DOHH2 (cell line): ENCODE measurements around the gene PEPD.

Source experiments
- H3F3A ChIP-seq: fragments of 200-600 bp; sonication (generic), shearing (Covaris generic); 2 replicates; pipeline ENCODE4 v1.6.0; 2016; ENCODE audit warnings: antibody characterized with exemption, mild to moderate bottlenecking; ENCODE audit not compliant: control insufficient read depth, insufficient read depth
- H3K27ac ChIP-seq: fragments of 200-600 bp; sonication (generic); 2 replicates; pipeline ENCODE4 v1.5.1; 2014; ENCODE audit warnings: low read depth, mild to moderate bottlenecking, low read length, moderate library complexity
- H3K27me3 ChIP-seq: fragments of 200-600 bp; sonication (generic); 2 replicates; pipeline ENCODE4 v1.6.1; 2014; ENCODE audit warnings: mild to moderate bottlenecking, low read length, mixed read lengths; ENCODE audit not compliant: control insufficient read depth
- H3K36me3 ChIP-seq: fragments of 200-600 bp; sonication (generic); 2 replicates; pipeline ENCODE4 v1.6.1; 2014; ENCODE audit warnings: mild to moderate bottlenecking, low read length, moderate library complexity, mixed read lengths; ENCODE audit not compliant: control insufficient read depth
- H3K4me1 ChIP-seq: fragments of 200-600 bp; sonication (generic); 2 replicates; pipeline ENCODE4 v1.6.1; 2014; ENCODE audit warnings: mild to moderate bottlenecking, low read length, mixed read lengths; ENCODE audit not compliant: control insufficient read depth
- H3K4me2 ChIP-seq: fragments of 200-600 bp; sonication (generic); 2 replicates; pipeline ENCODE4 v1.6.0; 2014; ENCODE audit warnings: mild to moderate bottlenecking, low read length, moderate library complexity
- H3K4me3 ChIP-seq: fragments of 200-600 bp; sonication (generic); 2 replicates; pipeline ENCODE4 v1.5.1; 2014; ENCODE audit warnings: mild to moderate bottlenecking, low read length, mixed read lengths
- H3K79me2 ChIP-seq: fragments of 200-600 bp; sonication (generic); 2 replicates; pipeline ENCODE4 v1.6.1; 2014; ENCODE audit warnings: mild to moderate bottlenecking, low read length, mixed read lengths; ENCODE audit not compliant: control insufficient read depth
- H3K9me2 ChIP-seq: fragments of 200-600 bp; sonication (generic); replicated peaks from 2 replicates; pipeline ENCODE4 v1.6.1; 2014; ENCODE audit warnings: mild to moderate bottlenecking, low read length, mixed read lengths; ENCODE audit not compliant: control insufficient read depth
- H3K9me3 ChIP-seq: fragments of 200-600 bp; sonication (generic); 2 replicates; pipeline ENCODE4 v1.6.1; 2014; ENCODE audit warnings: antibody characterized with exemption, low read length, mixed read lengths; ENCODE audit not compliant: control insufficient read depth, insufficient read depth
- H4K20me1 ChIP-seq: fragments of 200-600 bp; sonication (generic); 2 replicates; pipeline ENCODE4 v1.6.0; 2014; ENCODE audit warnings: low read depth, mild to moderate bottlenecking, antibody characterized with exemption, low read length, moderate library complexity; ENCODE audit not compliant: control insufficient read depth, insufficient read depth
- EZH2phosphoT487 ChIP-seq: fragments of 200-600 bp; sonication (generic); IDR thresholded peaks from 2 replicates; pipeline ENCODE4 v1.6.1; 2017; ENCODE audit warnings: borderline replicate concordance, mild to moderate bottlenecking, antibody characterized with exemption, low read length, moderate library complexity, mixed read lengths
- TF ChIP-seq, protein P1 (sequence below): fragments of 200-600 bp; sonication (generic); IDR thresholded peaks from one replicate; pipeline ENCODE4 v1.5.1; 2014; ENCODE audit warnings: antibody characterized with exemption, mild to moderate bottlenecking, low read depth, low read length; ENCODE audit not compliant: poor library complexity, severe bottlenecking

PEPD gene

DNA sequence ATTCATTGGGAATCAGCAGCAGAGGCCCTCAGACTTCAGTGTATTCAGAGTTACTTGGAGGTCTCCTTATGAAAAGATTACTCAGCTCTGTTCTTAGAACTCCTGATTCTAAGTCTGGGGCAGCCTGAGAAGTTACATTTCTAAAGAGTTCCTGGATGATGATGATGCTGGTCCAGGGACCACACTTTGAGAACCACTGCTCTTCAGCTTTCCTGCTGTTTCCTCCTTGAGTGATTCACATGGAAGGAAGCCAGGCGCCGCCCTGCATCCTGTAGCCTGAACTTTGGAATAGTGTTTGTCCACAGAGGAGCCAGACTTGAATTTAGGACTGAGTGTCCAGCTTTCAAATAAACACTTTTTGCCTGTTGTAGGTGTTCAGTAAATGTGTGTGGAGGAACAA, 145.2 kb downstream of the PEPD start:
- H3K27ac ChIP-seq = no peak overlapping the region
- peaks cover 40% of the 10 kb centered on the region for H3K4me1 ChIP-seq
- TF ChIP-seq, protein P1, sequence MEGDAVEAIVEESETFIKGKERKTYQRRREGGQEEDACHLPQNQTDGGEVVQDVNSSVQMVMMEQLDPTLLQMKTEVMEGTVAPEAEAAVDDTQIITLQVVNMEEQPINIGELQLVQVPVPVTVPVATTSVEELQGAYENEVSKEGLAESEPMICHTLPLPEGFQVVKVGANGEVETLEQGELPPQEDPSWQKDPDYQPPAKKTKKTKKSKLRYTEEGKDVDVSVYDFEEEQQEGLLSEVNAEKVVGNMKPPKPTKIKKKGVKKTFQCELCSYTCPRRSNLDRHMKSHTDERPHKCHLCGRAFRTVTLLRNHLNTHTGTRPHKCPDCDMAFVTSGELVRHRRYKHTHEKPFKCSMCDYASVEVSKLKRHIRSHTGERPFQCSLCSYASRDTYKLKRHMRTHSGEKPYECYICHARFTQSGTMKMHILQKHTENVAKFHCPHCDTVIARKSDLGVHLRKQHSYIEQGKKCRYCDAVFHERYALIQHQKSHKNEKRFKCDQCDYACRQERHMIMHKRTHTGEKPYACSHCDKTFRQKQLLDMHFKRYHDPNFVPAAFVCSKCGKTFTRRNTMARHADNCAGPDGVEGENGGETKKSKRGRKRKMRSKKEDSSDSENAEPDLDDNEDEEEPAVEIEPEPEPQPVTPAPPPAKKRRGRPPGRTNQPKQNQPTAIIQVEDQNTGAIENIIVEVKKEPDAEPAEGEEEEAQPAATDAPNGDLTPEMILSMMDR = no peak
- no peak for TF ChIP-seq EZH2phosphoT487
- no peaks in the 10 kb centered on the region for H3K9me3 ChIP-seq
- H3K9me2 ChIP-seq = no peaks in the 10 kb centered on the region
- no peak overlapping the region for H3K4me3 ChIP-seq
- peak overlapping the region; percentile 91 for H3K4me2 ChIP-seq
- H4K20me1 ChIP-seq = peaks cover 69% of the 10 kb centered on the region
- peaks cover 75% of the 10 kb centered on the region for H3K79me2 ChIP-seq
- H3K27me3 ChIP-seq = peaks cover 2% of the 10 kb centered on the region; the same call in 1 of the 2 replicates
- peaks cover 8% of the 10 kb centered on the region; the same call in 1 of the 2 replicates for H3F3A ChIP-seq
- H3K36me3 ChIP-seq = peaks cover 59% of the 10 kb centered on the region

DNA sequence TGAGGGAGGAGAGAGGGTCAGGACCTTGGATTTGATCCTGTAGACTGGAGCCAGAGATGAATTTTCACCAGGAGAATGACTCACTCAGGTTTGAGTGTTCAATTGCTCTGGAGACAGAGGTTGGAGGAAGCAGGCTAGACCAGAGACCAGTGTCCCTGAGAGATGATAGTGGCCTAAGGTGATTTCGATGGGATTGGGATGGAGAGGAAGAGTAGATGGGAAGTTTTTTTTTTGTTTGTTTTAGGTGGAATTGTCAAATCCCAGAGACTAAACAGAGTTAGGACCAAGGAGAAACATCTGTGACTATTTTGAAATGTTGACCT, 145.8 kb downstream of the PEPD start:
- H3K4me2 ChIP-seq = peak overlapping the region; percentile 91
- H3K4me3 ChIP-seq = peak overlapping the region; percentile 97; the same call in 1 of the 2 replicates
- H3K9me2 ChIP-seq = no peaks in the 10 kb centered on the region
- peaks cover 2% of the 10 kb centered on the region; the same call in 1 of the 2 replicates for H3K27me3 ChIP-seq
- no peaks in the 10 kb centered on the region for H3K9me3 ChIP-seq
- no peak for TF ChIP-seq EZH2phosphoT487
- TF ChIP-seq, protein P1 = no peak
- H4K20me1 ChIP-seq = peaks cover 63% of the 10 kb centered on the region
- peaks cover 7% of the 10 kb centered on the region; the same call in 1 of the 2 replicates for H3F3A ChIP-seq
- peaks cover 40% of the 10 kb centered on the region for H3K4me1 ChIP-seq
- H3K27ac ChIP-seq = no peak overlapping the region
- H3K36me3 ChIP-seq = peaks cover 53% of the 10 kb centered on the region
- H3K79me2 ChIP-seq = peaks cover 68% of the 10 kb centered on the region

DNA sequence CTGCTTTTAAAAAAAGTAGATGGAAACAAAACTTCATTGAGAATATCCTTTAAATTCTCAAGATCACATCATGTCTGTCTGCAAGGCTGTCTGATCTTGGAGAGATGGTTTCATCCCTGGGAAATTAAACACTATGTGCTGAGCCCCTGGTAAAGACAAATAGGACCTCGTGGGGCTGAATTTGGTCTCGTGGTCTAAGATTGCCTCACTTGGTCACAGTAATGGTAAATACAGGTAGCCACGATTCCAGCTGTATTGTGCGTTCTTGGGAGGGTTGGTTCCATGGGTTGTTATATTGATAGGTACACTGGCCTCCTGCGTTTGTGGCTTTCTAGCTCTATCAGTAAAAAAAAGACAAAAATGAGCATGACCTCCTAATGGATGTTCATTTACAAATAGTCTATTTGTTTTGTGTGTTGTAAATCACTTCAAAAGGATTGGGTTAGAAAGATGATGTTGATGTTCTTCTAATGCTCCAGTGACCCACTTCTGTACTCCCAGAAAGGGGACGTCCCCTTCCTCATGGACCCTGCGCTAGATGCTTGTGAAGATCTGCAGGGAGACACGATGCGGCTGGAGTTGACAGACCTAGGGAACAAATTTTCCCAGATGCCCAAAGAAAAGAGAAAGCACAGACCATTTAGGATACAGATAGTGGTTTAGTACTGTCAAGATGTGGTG, 146.3 kb downstream of the PEPD start:
- H3K36me3 ChIP-seq = peaks cover 48% of the 10 kb centered on the region
- peaks cover 6% of the 10 kb centered on the region for H3K27me3 ChIP-seq
- peaks cover 40% of the 10 kb centered on the region for H3K4me1 ChIP-seq
- H3K9me2 ChIP-seq = no peaks in the 10 kb centered on the region
- TF ChIP-seq, protein P1 = no peak
- TF ChIP-seq EZH2phosphoT487 = no peak
- peak overlapping the region; percentile 97 for H3K4me3 ChIP-seq
- peaks cover 59% of the 10 kb centered on the region for H4K20me1 ChIP-seq
- H3K27ac ChIP-seq = no peak overlapping the region
- no peaks in the 10 kb centered on the region for H3K9me3 ChIP-seq
- H3F3A ChIP-seq = peaks cover 5% of the 10 kb centered on the region; the same call in 1 of the 2 replicates
- H3K79me2 ChIP-seq = peaks cover 63% of the 10 kb centered on the region
- H3K4me2 ChIP-seq = peak overlapping the region; percentile 91
